ENCODE measurements around the gene ATPAF1. TPM values are rescaled to one million over a fixed set of nuclear protein-coding genes. Genes with fewer than 3 reads are reported as not detected.

Gene ATPAF1
- total and polyA plus RNA-seq, 2 donors (not counting 1 experiment from before 2014, with no cell fraction given) = 65.6 to 72.1 TPM

DNA sequence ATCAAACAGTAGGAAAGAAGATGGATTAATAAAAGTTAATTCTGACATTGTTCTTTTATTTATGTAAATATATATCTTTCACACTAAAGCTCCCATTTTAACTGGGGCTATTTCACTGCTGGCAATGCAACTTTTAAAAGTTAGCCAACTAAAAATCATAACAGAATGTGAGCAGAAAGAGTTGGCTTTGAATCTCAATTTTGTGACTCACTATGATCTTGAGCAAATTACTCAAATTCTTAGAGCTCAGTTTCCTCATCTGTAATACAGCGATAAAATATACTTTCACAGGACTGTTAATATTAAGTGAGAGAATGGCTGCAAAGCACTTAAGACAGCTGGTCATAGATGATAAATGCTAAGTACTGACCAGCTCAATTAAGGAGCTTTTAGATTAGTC, 40.0 kb upstream of the ATPAF1 start:
- H3K27ac ChIP-seq (ENCODE audit: insufficient read depth, low read length) = no peak overlapping the region
- H3K9me3 ChIP-seq (ENCODE audit: control insufficient read depth, insufficient read depth, low read depth, low read length) = no peaks in the 10 kb centered on the region
- DNase-seq (ENCODE audit: low read depth in 2 of 2) = no peak
- peaks cover 7% of the 10 kb centered on the region for H3K36me3 ChIP-seq (ENCODE audit: control insufficient read depth, insufficient read depth, low read length)
- no peaks in the 10 kb centered on the region for H3K27me3 ChIP-seq (ENCODE audit: control insufficient read depth, insufficient read depth, low read length)
- no peak overlapping the region for H3K4me3 ChIP-seq (replicated peaks in 1 of 4; ENCODE audit: control extremely low read depth in 1 of 4, insufficient read depth in 1 of 4, low read depth in 3 of 4, low read length in 4 of 4)
- H3K4me1 ChIP-seq (ENCODE audit: control insufficient read depth, extremely low read depth, insufficient read depth, low read length) = no peaks in the 10 kb centered on the region
- no peak overlapping the region for H2AFZ ChIP-seq (ENCODE audit: low read length)
- TF ChIP-seq CTCF (conservative IDR thresholded peaks at IDR 0.05 in 1 of 2, IDR thresholded peaks at IDR 0.05 in 1 of 2; ENCODE audit: low read depth in 1 of 2, low read length in 2 of 2) (no peak), EZH2 (IDR thresholded peaks at IDR 0.05; ENCODE audit: low read length, missing control alignments) (no peak)
- no peak overlapping the region for H3K4me2 ChIP-seq (ENCODE audit: extremely low read depth, insufficient read depth, low read length)
- H3K79me2 ChIP-seq (ENCODE audit: control insufficient read depth, insufficient read depth, low read length) = no peaks in the 10 kb centered on the region
- H3K9ac ChIP-seq (ENCODE audit: insufficient read depth, low read length) = no peak overlapping the region
- peaks cover 2% of the 10 kb centered on the region for H4K20me1 ChIP-seq (ENCODE audit: control insufficient read depth, extremely low read depth, insufficient read depth, low read length)

- H3K79me2 ChIP-seq (ENCODE audit: control insufficient read depth, insufficient read depth, low read length) = no peaks in the 10 kb centered on the region
- no peak for DNase-seq (ENCODE audit: low read depth in 2 of 2)
- H3K9me3 ChIP-seq (ENCODE audit: control insufficient read depth, insufficient read depth, low read depth, low read length) = no peaks in the 10 kb centered on the region
- H3K4me1 ChIP-seq (ENCODE audit: control insufficient read depth, extremely low read depth, insufficient read depth, low read length) = no peaks in the 10 kb centered on the region
- H3K27ac ChIP-seq (ENCODE audit: insufficient read depth, low read length) = no peak overlapping the region
- no peaks in the 10 kb centered on the region for H3K27me3 ChIP-seq (ENCODE audit: control insufficient read depth, insufficient read depth, low read length)
- no peak overlapping the region for H2AFZ ChIP-seq (ENCODE audit: low read length)
- no peak overlapping the region for H3K4me2 ChIP-seq (ENCODE audit: extremely low read depth, insufficient read depth, low read length)
- H4K20me1 ChIP-seq (ENCODE audit: control insufficient read depth, extremely low read depth, insufficient read depth, low read length) = peaks cover 2% of the 10 kb centered on the region
- peaks cover 7% of the 10 kb centered on the region for H3K36me3 ChIP-seq (ENCODE audit: control insufficient read depth, insufficient read depth, low read length)
- H3K9ac ChIP-seq (ENCODE audit: insufficient read depth, low read length) = no peak overlapping the region
- no peak for TF ChIP-seq CTCF (conservative IDR thresholded peaks at IDR 0.05 in 1 of 2, IDR thresholded peaks at IDR 0.05 in 1 of 2; ENCODE audit: low read depth in 1 of 2, low read length in 2 of 2)
- no peak for TF ChIP-seq EZH2 (IDR thresholded peaks at IDR 0.05; ENCODE audit: low read length, missing control alignments)
- H3K4me3 ChIP-seq (replicated peaks in 1 of 4; ENCODE audit: control extremely low read depth in 1 of 4, insufficient read depth in 1 of 4, low read depth in 3 of 4, low read length in 4 of 4) = no peak overlapping the region
Observed at GRCh38 chr1:46705408-46705807, 37.2 kb upstream of the ATPAF1 start.

GRCh38 chr1:46703927-46704641, 35.9 kb upstream of the ATPAF1 start:
- peaks cover 2% of the 10 kb centered on the region for H4K20me1 ChIP-seq (ENCODE audit: control insufficient read depth, extremely low read depth, insufficient read depth, low read length)

More at GRCh38 chr1:46703927-46704641, 35.9 kb upstream of the ATPAF1 start:
- Histone ChIP-seq H3K79me2 (ENCODE audit: control insufficient read depth, insufficient read depth, low read length) (no peaks in the 10 kb centered on the region), H3K27me3 (ENCODE audit: control insufficient read depth, insufficient read depth, low read length) (no peaks in the 10 kb centered on the region), H3K27ac (ENCODE audit: insufficient read depth, low read length) (no peak overlapping the region), H3K4me2 (ENCODE audit: extremely low read depth, insufficient read depth, low read length) (no peak overlapping the region), H3K36me3 (ENCODE audit: control insufficient read depth, insufficient read depth, low read length) (peaks cover 6% of the 10 kb centered on the region), H2AFZ (ENCODE audit: low read length) (no peak overlapping the region), H3K4me1 (ENCODE audit: control insufficient read depth, extremely low read depth, insufficient read depth, low read length) (no peaks in the 10 kb centered on the region), H3K4me3 (replicated peaks in 1 of 4; ENCODE audit: control extremely low read depth in 1 of 4, insufficient read depth in 1 of 4, low read depth in 3 of 4, low read length in 4 of 4) (no peak overlapping the region), H3K9me3 (ENCODE audit: control insufficient read depth, insufficient read depth, low read depth, low read length) (no peaks in the 10 kb centered on the region), H3K9ac (ENCODE audit: insufficient read depth, low read length) (no peak overlapping the region)
- TF ChIP-seq CTCF (conservative IDR thresholded peaks at IDR 0.05 in 1 of 2, IDR thresholded peaks at IDR 0.05 in 1 of 2; ENCODE audit: low read depth in 1 of 2, low read length in 2 of 2) = no peak
- no peak for TF ChIP-seq EZH2 (IDR thresholded peaks at IDR 0.05; ENCODE audit: low read length, missing control alignments)
- DNase-seq (ENCODE audit: low read depth in 2 of 2) = no peak

Measured in fibroblast of lung (primary cell).